ES-I3 (cell line): ENCODE data around the gene GNG12.

Experiments
- H3K36me3 ChIP-seq: 2 replicates; pipeline ENCODE4 v1.6.1; 2013; ENCODE audit warnings: mild to moderate bottlenecking, low read length, control low read depth, moderate library complexity; ENCODE audit not compliant: insufficient read depth
- H3K4me1 ChIP-seq: 2 replicates; pipeline ENCODE4 v1.6.1; 2013; ENCODE audit warnings: mild to moderate bottlenecking, control low read depth, low read length; ENCODE audit not compliant: insufficient read depth
- H3K9ac ChIP-seq: 2 replicates; pipeline ENCODE4 v1.6.1; 2013; ENCODE audit warnings: low read depth, mild to moderate bottlenecking, low read length, moderate library complexity
- H3K9me3 ChIP-seq: 2 replicates; pipeline ENCODE4 v1.6.1; 2013; ENCODE audit warnings: mild to moderate bottlenecking, low read length, moderate library complexity; ENCODE audit not compliant: control insufficient read depth, insufficient read depth

The GNG12 gene

DNA sequence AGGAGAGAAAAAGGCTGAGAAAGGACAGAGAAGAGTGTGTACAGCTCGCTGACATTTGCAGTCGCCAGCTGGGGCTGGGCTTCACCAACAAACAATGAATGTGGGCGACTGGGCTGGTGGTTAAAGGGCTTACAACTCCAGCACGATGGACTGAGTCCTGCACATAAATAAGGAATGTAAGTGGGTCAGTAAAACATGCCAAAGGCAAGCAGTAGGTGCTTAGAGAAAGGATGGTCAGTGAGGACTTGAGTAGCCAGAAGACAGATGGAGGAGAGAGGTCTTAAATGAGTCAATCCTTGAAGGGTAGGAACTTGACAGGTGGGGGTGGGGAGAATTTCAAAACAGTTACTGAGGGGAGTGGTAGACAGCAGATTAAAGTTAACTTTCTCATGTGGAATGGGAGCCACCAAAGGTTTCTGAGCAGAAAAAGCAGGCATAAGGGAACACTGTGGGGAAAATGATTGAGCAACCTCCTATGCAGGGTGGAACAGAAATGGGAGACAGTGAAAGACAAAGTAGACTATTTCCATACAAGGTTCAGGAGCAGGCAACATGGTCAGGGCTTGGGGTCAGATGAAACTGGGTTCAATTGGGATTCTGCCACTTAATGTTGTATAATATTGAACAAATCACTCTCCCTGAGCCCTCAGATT, 110.8 kb downstream of the GNG12 start:
- Histone ChIP-seq H3K9ac (no peak overlapping the region), H3K4me1 (peaks cover 26% of the 10 kb centered on the region)

DNA sequence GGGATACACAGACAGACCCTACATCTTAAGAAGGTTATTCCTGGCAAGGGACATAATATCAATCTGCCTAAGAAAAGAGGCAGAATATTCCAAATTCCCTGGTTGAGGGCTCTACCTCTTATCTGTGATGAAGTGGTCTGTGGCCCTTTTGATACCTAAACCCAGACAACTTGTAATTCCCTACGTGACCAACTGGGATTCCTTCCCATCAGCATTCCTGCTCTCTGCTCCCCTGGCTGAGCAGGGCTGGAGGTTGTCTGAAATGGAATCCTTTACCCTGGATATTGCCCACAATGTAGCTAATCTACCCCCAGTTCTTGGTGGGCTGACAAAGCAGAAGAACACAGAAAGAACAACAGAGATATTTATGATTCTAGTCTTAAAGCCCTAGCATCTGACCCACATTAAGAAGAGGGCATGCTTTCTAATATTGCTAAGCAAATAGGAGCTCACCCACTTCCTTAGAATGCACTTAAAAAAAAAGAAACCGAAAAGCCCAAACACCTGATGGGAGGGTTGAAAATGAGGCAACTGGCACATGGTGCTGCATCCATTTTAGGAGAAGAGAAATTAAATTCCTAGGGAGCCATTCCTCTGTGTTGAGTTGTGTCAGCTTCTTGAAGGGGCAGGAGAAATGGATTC, 111.5 kb downstream of the GNG12 start:
- Histone ChIP-seq H3K4me1 (peaks cover 26% of the 10 kb centered on the region), H3K36me3 (no peaks in the 10 kb centered on the region), H3K9ac (no peak overlapping the region), H3K9me3 (no peaks in the 10 kb centered on the region)

More for the DNA sequence above, 110.8 kb downstream of the GNG12 start:
- Histone ChIP-seq H3K36me3 (no peaks in the 10 kb centered on the region), H3K9me3 (no peaks in the 10 kb centered on the region)

DNA sequence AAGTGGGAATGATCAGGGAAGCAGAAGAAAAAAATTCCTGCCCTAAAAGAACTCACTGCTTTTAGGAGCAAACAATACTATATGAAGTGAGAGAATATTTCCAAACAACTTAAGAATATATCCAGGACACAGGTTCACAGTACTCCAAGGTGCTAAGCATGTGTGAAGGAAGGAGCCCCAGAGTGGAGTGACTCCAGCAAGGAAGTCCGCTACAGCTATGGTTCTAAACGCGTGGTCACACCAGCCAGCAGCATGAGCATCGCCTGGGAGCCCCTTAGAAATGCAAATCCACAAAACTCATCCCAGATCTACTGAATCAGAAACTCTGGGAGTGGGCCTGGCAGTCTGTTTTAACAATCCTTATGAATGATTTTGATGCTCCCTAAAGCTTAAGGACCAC, 112.2 kb downstream of the GNG12 start:
- no peaks in the 10 kb centered on the region for H3K36me3 ChIP-seq
- H3K9me3 ChIP-seq = no peaks in the 10 kb centered on the region
- no peak overlapping the region for H3K9ac ChIP-seq
- peaks cover 26% of the 10 kb centered on the region for H3K4me1 ChIP-seq

DNA sequence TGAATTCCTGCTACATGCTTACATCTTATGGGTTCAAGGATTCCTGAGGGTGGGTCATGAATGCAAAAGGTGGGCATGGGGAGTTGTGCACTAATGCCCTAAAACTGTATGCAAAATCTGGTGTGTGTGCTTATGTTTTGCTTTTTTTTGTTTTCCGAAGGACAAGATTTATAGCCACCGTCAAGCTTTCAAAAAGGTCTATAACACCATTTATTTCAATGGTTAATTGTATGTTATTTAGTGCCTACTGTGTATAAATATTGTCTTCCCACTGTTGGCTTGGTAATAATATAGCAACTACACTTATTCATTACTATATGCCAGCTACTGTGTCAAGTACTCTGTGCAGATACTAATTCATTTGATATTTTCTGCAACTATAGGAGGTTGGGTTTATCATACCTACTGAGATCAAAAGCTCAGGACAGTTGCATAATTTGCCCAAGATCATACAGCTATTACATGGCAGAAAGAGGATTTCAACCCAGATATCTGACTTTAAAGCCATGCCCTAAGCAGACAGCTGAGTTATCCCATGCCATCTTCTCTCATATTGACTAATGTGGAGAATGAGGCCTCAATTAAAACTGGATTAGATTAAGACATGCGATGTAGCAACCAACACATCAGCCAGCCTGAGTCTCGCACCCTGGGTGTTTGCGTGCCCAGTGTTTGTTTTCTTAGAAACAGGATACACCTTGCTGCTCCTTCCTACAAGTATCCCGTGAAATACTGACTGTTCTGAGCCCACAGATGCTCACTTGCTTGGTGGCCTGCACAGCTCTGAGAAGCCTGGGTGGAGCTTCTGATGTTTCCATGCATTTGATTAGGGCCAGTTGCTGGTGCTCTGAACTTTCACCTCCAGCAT, 113.7 kb downstream of the GNG12 start:
- Histone ChIP-seq H3K36me3 (no peaks in the 10 kb centered on the region), H3K9ac (no peak overlapping the region), H3K4me1 (peaks cover 20% of the 10 kb centered on the region), H3K9me3 (no peaks in the 10 kb centered on the region)

DNA sequence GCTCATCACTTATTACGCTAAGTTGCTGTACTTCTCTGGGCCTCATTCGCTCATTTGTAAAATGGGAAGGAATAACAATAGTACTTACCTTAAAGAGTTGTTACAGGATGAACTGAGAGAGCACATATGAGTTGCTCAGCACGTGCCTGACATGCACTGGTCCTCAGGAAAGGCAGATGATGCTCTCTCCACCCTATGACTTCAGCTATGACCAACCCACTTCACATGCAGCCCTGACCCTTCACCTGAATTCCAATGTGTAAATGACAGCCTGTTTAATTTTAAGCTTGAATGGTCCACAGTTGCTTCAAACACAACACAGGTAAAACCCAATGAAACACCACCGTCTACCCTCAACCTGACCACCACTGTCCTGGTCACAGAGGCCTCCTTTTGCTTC, 115.4 kb downstream of the GNG12 start:
- H3K36me3 ChIP-seq = no peaks in the 10 kb centered on the region

DNA sequence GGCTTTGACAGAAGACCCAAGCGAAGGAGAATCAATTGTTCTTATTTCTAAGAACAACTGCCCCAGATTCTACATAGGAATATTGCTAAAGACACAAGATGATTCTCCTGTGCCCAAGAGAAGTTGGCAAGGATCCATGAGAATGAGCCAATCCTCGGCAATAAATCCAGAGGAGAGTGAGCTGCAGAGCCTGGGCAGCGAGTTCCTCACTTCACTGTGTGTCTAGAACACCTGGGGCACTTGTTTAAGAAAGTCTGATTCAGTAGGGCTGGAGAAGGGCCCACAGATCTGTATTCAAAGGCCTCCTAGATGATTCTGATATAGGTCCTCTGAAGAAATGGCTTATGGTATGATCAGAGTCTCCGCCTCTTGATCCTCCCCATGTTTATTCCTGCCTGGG, 116.5 kb downstream of the GNG12 start:
- H3K36me3 ChIP-seq = no peaks in the 10 kb centered on the region; the same call in 1 of the 2 replicates
- peaks cover 16% of the 10 kb centered on the region for H3K4me1 ChIP-seq
- no peak overlapping the region for H3K9ac ChIP-seq
- no peaks in the 10 kb centered on the region for H3K9me3 ChIP-seq

More for the DNA sequence above, 115.4 kb downstream of the GNG12 start:
- Histone ChIP-seq H3K9ac (no peak overlapping the region), H3K4me1 (peaks cover 21% of the 10 kb centered on the region), H3K9me3 (no peaks in the 10 kb centered on the region)

DNA sequence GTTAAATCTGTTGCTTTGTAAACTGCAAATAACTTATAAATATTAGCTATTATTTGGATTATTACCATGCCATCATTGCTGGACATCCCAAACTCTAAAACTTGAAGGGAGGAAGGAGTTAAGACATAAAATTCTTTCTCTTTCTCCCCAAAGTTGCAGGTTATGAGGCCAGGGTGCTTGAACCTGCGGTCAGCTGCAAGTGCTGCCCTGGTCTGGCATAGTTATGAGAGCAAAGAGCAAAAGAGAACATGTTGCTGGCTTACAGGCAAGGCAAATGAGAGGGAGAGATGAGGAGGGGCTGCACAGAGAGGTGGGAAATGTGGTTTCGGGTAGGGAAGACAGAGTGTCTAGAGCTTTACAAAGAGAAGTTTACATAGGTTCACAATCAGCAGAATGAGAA, 117.4 kb downstream of the GNG12 start:
- no peak overlapping the region for H3K9ac ChIP-seq
- peaks cover 9% of the 10 kb centered on the region; the same call in 1 of the 2 replicates for H3K4me1 ChIP-seq
- no peaks in the 10 kb centered on the region for H3K9me3 ChIP-seq
- H3K36me3 ChIP-seq = no peaks in the 10 kb centered on the region; the same call in 1 of the 2 replicates

DNA sequence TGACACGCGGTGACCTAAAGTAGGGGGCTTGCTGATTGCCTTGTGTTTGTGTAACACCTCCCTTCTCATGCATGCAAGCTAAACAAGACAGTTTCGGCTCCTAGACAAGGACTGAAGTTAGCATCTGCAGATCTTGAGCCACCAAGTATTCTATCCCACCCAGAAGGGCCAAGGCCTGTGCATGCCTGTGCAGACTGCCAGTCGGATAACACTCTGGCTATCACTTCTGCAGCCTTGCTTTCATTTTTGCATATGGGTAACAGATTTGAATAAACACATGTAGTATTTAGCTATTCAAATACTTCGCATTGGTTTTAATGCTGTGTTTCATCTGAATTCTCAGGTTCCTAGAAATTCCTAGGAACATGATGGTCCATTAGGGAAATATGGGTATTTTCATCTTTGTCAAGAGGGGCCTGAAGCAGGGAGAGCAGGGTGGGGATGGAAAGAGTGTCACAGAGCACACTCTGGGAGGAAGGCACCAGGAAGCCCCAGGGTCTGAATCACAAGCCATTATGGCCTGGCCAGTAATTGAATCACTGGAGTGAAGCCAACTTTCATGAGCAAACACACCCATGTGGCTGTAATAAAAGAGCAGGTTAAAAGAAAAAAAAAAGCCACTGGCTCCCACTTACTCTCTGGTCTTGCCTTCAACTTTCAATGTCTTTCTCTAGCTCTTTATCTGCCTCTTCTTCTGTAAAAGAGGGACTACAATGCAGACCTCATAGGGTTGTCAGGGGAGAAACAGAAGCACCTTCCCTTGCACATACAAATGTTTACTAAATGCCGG, 120.0 kb downstream of the GNG12 start:
- Histone ChIP-seq H3K9me3 (no peaks in the 10 kb centered on the region), H3K36me3 (no peaks in the 10 kb centered on the region; the same call in 1 of the 2 replicates), H3K9ac (no peak overlapping the region), H3K4me1 (peaks cover 9% of the 10 kb centered on the region; the same call in 1 of the 2 replicates)

DNA sequence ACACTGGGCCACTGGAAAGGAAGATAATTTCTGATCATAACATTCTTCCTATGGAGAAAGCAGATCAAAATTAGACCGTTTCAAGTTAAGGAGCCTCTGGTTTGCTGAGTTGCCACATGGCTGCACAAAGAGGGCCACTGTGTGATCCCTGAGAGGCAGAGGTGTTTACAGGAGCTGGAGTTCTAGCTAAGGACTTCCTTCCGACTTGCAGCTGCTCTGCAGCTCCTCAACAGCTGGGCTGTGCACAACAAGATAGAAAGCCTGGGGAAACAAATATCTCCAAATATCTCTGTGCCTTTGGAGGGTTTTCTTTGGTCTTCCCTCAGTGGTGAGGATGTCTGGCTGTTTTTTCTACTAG, 121.4 kb downstream of the GNG12 start:
- Histone ChIP-seq H3K4me1 (0 out of 2 replicates have a peak, but pooled peaks cover 9% of the 10 kb centered on the region), H3K9ac (no peak overlapping the region), H3K36me3 (no peaks in the 10 kb centered on the region; the same call in 1 of the 2 replicates), H3K9me3 (no peaks in the 10 kb centered on the region)

DNA sequence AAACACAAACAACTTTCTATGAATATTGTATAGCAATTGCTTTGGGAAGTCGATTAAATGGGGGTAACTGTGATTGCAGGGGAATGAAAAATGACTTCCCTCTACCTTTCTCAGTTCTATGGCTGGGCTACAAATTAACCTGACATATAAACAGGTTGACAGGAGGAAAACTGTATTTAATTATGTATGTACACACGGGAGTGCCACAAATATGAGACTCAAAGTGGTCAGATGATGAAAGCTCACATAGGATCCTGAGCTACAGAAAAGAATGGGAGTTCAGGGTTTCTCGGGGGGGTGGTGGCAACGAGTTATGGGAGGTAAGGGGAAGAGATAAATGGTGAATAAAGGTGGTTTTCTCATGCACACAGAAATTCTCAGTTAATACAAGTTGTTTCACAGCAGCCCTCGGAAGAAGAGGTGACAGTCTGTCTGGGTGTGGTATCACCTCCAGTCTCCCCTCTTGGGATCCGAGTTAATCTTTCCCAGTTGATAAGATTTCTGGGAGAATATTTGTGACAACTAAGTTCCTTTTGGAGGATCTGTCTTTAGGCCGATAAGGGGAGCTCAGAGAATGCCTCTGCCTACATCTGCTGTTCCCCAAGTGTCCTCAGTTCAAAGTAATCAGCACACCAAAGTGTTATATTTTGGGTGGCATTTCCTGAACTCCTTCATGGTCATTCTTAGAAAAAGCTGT, 122.0 kb downstream of the GNG12 start:
- Histone ChIP-seq H3K9me3 (no peaks in the 10 kb centered on the region), H3K9ac (no peak overlapping the region), H3K36me3 (no peaks in the 10 kb centered on the region; the same call in 1 of the 2 replicates), H3K4me1 (0 out of 2 replicates have a peak, but pooled peaks cover 9% of the 10 kb centered on the region)

DNA sequence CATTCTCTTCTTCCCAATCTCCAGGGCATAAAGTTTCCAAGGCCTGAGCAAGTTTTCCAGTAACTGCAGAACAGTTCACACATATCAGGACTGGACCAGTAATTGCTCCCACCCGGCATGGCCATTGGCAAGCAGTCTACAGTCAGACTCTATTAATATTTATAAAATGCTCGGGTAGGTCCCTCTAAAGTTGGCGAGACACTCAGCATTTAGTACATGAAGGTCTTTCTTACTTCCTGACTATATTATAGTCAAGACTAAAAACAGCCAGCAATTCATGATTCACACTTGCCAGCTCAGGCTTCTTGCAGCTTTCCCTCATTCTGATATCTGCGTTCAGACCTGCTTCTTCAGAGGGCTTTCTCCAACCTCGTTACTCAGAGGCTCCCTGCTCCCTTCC, 122.8 kb downstream of the GNG12 start:
- H3K36me3 ChIP-seq = no peaks in the 10 kb centered on the region; the same call in 1 of the 2 replicates

DNA sequence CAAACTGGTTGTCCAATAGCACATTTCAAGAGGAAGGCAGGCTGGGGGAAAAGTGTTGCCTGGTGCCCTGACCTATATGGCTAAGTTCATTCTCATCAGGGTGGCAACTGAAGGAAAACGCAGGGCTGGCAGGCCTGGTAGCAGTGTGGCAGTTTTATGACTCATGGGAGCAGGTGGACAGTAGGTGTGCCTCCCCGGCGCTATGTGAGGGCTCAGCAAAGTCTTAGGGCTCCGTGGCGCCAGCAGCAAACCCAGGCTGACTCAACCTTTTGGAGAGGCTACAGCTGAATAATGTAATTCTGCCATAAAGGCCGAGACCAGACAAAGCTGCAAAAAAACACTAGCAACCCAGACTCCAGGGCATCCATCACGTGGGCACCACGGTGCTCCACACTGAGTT, 124.7 kb downstream of the GNG12 start:
- H3K4me1 ChIP-seq = 0 out of 2 replicates have a peak, but pooled peaks cover 7% of the 10 kb centered on the region
- H3K9ac ChIP-seq = no peak overlapping the region
- H3K36me3 ChIP-seq = no peaks in the 10 kb centered on the region; the same call in 1 of the 2 replicates
- no peaks in the 10 kb centered on the region for H3K9me3 ChIP-seq

More for the DNA sequence above, 122.8 kb downstream of the GNG12 start:
- Histone ChIP-seq H3K9me3 (no peaks in the 10 kb centered on the region), H3K9ac (no peak overlapping the region), H3K4me1 (0 out of 2 replicates have a peak, but pooled peaks cover 9% of the 10 kb centered on the region)

DNA sequence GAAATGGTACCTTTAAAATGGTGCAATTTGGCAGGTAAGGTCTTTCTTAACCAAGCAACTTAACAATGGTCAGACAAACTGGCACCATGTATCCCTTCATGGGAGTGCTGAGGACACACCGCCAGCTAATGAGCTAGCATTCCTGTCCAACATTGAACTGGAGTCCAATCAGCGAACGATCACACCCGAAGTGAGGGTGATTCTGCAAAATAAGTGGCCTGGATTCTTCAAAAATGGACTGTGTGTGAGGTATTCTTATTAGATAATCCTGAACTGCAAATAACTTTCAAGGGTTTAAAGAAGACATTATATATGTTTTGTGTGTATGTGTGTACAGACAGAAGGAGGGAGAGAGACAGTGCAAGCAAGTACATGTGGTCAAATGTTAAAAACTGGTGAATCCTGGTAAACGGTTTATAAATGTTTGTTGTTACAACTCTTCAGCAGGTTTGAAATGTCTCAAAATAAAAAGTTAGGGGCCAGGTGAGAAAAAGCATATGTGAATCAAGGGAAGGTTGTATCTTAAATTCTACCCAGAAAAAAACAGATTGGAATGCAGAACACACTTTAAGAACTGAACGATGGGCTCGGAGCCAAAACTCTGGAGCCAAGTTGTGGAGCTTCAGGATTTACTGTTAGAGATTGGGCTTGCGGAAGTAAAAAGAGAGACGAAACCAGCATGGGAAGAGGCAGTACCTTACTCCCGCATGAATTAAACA, 127.4 kb downstream of the GNG12 start:
- Histone ChIP-seq H3K36me3 (no peaks in the 10 kb centered on the region), H3K9me3 (no peaks in the 10 kb centered on the region), H3K4me1 (peaks cover 6% of the 10 kb centered on the region; the same call in 1 of the 2 replicates), H3K9ac (no peak overlapping the region)
